HepG2 (cell line): Measurements from ENCODE around the gene ODC1.

Source experiments
- HDAC1 ChIP-seq: sonication (generic); formaldehyde crosslinking; IDR thresholded peaks from 2 replicates; pipeline ENCODE4 v1.5.1; 2020; ENCODE audit warnings: mild to moderate bottlenecking, missing genetic modification reagents
- ZNF121 ChIP-seq: sonication (generic); formaldehyde crosslinking; IDR thresholded peaks from 2 replicates; pipeline ENCODE4 v1.5.0; 2020; ENCODE audit warnings: mild to moderate bottlenecking, missing genetic modification reagents

DNA sequence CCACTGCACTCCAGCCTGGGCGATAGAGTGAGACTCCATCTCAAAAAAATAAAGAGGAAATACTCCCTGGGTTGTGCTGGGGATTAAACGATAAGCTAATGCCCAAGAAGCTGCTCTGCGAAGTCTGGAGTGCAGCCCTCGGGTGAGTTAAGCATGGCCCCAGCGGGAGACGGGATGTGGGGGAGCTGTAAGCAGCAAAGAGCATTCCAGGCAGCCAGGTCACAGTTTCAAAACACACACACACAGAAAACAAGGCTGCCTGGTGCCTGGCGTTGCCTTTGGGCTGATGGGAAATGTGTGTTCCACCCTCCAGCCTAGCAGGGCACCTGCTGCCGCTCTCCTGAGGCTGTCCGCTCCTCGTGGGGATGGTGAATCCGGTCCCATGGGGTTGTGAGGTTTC, 24.1 kb downstream of the ODC1 start:
- no peak for TF ChIP-seq HDAC1 (CRISPR knock-in tag)
- no peak for TF ChIP-seq ZNF121 (CRISPR knock-in tag)
